Myocyte (in vitro differentiated cells): ENCODE results near the gene BSN. TPM values are rescaled to one million over a fixed set of nuclear protein-coding genes. Genes with fewer than 3 reads are reported as not detected.

Experiments used
- DNase-seq: peaks from one replicate; pipeline ENCODE4 v3.0.0-alpha.2; 2012; ENCODE audit warnings: low read depth
- total RNA-seq: library from RNA; depleted of rRNA; stranded (reverse); fragments of >200 nt; gene quantifications from 2 replicates; pipeline ENCODE4 v1.2.3, GENCODE V29; 2014

The BSN gene
- total RNA-seq, 1 donor from 2014 or later: 0.45 TPM

GRCh38 chr3:49626101-49626581 lies 71.9 kb downstream of the BSN start:
- DNase-seq: no peak

DNA sequence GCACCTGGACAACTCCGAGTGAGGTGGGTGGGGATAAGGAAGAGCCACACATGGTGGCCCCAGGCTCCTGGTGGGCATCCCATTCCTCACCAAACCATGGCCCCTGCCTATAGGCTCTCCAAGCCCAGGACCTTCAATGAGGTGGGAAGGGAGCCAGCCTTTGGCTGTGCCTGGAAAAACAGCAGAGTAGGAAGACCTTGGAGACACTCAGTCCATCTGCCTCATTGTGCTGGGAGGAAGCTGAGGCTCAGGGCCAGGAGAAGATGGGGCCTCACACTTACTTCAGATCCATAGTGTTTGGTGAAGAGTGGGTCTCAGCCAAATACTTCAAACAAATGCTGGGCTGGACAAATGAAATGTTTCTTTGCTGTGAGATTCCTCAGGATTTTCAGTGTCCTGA lies 72.5 kb downstream of the BSN start:
- DNase-seq: no peak

GRCh38 chr3:49627634-49628033 lies 73.4 kb downstream of the BSN start:
- no peak for DNase-seq

GRCh38 chr3:49628249-49628648 lies 74.0 kb downstream of the BSN start:
- no peak for DNase-seq

- DNase-seq: no peak
These were observed 75.2 kb downstream of the BSN start for GRCh38 chr3:49629451-49629850.

- no peak for DNase-seq
These were observed 75.6 kb downstream of the BSN start for GRCh38 chr3:49629866-49630265.

DNA sequence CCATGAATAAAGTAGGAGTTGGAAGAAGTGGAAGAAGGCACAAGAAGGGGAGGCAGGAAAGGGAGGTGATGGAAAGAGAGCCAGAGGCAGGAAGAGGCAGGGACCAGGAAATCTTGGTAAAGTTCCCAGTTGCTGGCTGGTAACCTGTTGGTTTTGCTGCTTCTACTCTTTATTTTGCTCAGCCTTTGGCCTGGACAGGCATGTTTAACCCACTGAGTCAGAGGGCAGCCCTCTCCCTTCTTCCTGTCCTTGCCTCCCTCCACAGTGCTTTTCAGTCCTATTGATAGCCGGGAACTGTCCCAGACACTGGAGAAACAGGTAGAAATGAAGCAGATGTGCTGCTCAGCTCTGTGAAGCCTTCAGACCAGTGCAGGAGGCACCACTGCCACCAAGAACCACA lies 76.5 kb downstream of the BSN start:
- no peak for DNase-seq

DNA sequence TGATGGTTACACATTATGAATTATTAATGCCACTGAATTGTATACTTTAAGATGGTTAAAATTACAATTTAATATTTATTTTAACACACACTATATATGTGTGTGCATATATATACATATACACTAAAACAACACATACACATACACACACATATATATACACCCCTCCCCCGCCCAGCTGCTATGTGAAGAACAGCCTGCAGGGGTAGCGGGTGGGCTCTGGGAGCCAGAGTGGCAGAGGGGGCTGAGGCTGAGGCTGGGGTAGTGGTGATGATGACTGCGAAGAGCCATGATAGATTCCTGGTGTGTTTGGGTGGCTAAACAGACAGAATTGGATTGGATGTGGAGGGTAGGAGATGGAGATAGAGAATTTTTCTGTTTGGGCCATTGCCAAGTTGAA lies 80.5 kb downstream of the BSN start:
- DNase-seq: no peak

GRCh38 chr3:49636883-49637609 lies 82.8 kb downstream of the BSN start:
- no peak for DNase-seq

GRCh38 chr3:49638445-49638844 lies 84.2 kb downstream of the BSN start:
- peak; percentile 85 for DNase-seq

GRCh38 chr3:49639551-49639950 lies 85.3 kb downstream of the BSN start:
- DNase-seq: no peak

DNA sequence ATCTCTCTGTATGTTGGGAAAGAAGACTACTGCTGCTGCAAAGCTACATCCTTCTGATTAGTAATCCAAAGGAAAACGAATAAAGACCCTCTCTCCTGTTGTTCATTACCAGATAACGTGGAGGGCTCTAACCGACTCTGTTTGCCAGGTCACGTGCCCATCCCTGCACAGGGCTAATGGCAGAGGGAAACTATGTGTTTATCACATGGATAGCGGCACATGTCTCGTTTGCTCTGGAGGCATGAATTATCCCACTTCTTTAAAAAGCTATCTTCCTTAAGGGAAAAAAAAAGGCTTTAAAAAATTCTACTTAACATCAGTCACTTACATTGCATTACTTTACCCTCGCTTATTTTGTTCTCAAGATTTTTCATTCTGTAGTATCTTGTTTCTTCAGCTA lies 87.0 kb downstream of the BSN start:
- DNase-seq: no peak

GRCh38 chr3:49641921-49642707 lies 87.8 kb downstream of the BSN start:
- peak; percentile 52 for DNase-seq

GRCh38 chr3:49642708-49643145 lies 88.5 kb downstream of the BSN start:
- DNase-seq: no peak

DNA sequence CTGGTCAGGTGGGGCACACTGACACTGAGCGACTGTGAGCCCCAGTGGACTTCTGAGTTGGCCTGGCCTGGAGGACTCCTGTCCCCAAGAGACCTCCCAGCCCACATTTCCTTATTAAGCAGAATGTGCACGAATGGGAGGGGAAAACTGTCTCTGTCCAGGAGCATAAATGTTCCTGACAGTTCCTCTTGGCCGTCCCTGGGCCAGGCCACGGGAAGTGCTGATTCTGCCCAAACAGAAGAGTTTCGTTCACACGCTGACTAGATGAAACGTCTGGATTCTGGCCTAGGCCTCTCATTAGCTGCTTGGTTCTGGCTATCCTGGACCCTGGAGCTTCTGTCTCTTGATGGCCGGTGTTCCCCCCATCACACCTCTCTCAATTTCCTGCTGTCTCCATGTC lies 90.4 kb downstream of the BSN start:
- no peak for DNase-seq

DNA sequence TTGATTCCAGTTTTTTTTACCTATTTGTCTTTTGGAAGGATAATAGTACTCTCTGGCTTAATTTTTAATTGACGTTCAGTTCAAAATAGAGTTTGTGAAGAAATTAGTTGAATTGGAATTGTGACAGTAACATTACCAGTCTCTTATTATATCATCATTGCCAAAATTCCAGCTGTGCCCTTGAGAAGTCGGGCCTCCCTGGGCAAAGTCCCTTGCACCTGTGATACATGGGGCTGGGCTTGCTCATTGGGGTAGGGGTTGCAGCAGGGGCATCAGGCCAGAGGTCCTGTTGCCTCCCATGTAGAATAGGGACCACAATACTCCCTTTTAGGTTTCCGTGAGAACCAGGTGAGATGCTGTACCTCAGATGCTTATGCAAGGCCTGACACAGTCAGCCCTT lies 92.0 kb downstream of the BSN start:
- DNase-seq: no peak

DNA sequence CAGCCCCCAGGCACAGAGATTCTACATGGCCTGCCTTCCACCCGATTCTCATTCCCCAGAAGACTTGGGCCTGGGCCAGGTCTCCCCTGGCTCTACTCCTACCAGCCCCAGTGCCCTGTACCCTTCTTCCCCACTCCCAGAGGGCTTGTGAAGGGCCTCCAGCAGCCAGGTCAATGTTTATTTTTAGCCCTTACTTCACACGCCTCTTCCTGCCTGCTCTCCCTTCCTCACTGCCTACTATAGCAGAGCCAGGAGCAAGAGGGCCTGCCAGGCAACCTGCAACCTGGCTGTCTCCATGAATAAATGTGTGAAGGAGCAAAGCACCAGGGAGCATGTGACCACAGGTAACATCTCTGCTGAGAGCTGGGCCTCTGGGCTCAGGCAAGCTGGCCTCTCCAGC lies 93.5 kb downstream of the BSN start:
- peak; percentile 61 for DNase-seq

DNA sequence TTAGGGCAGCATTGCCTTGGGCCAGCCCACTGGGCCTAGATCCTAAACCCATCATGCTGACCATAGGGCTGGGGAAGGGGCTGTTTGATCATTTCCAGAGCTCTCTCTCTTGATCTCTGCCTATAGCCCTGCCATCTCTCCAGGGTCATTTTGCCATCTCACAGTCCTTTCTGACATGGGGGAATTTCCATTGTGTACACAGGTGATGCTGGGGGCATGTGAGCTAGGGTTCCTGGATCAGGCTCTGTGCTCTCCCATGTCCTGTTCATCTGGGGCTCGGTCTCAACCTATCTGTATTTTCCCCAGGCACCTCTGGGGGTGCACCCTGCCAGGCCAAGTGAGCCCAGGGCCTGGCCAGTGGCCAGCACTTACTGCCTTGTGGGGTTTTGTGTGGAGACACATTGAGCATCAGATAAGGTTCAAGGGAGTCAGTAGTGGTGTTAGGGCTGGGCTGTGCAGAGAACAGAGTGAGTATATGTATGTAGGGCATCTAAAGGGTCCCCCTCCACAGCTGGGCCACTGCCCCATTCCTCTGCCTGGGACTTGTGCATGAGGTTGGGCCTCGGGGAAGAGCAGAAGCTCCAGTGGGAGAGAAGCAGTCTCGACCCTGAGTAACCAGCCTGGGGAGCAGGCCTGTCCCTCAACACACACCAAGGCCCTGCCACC lies 94.2 kb downstream of the BSN start:
- no peak for DNase-seq

- no peak for DNase-seq
These were observed 95.3 kb downstream of the BSN start for GRCh38 chr3:49649576-49649975.

DNA sequence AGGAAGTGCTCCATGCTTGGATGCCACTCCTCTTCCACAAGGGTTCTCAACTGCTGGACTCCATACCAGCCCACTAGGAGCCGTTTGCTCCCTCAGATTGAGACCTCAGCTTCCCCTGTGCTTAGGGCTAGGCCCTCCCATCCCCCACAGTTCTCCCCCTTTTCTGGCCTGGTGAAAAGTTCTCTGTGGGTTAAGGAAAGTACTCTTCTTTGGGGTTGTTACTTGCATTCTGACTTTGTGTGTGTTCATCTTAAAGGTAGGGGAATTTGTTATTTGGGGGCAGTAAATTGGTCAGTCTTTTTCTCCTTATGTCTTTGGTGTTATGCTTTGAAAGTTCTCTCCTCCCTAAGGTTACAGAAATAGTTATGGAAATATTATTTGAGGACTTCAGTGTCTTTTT lies 95.9 kb downstream of the BSN start:
- DNase-seq: no peak

DNA sequence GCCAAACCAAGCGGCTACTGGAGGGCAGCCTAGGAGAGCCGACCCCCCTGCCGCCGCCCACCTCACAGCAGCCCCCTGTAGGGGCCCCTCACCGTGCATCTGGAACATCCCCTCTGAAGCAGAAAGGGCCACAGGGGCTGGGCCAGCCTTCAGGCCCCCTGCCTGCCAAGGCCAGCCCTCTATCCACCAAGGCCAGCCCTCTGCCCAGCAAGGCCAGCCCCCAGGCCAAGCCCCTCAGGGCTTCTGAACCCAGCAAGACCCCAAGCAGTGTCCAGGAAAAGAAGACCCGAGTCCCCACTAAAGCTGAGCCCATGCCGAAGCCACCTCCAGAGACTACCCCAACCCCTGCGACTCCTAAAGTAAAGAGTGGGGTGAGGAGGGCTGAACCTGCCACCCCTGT lies 96.4 kb downstream of the BSN start:
- DNase-seq: no peak
